Gastroesophageal sphincter (tissue), 3 donors: ENCODE results near the gene MRPL32.

Source experiments
- EP300 ChIP-seq: sonication (generic); formaldehyde crosslinking; IDR thresholded peaks from one replicate; pipeline ENCODE4 v1.6.1; 2017; ENCODE audit warnings: antibody characterized with exemption, mild to moderate bottlenecking
- POLR2A ChIP-seq, 2 donors: fragments of 450-650 bp; IDR thresholded peaks; one replicate each; pipeline ENCODE4 v1.6.1; 2017; ENCODE audit warnings: antibody characterized with exemption in 2 of 2, mild to moderate bottlenecking in 2 of 2, moderate library complexity in 1 of 2
- POLR2AphosphoS5 ChIP-seq: sonication (generic); formaldehyde crosslinking; IDR thresholded peaks from one replicate; pipeline ENCODE4 v1.6.1; 2017; ENCODE audit warnings: antibody characterized with exemption
- TF ChIP-seq, protein P1 (sequence below), 4 experiments: fragments of 200-600 bp in 2 of 4; fragments of 450-650 bp in 2 of 4; sonication (generic) in 1 of 4; IDR thresholded peaks; one replicate each; pipeline ENCODE4 v1.5.1; 2017 to 2019; ENCODE audit warnings: antibody characterized with exemption in 4 of 4, mild to moderate bottlenecking in 2 of 4, moderate library complexity in 2 of 4

- TF ChIP-seq, protein P1, sequence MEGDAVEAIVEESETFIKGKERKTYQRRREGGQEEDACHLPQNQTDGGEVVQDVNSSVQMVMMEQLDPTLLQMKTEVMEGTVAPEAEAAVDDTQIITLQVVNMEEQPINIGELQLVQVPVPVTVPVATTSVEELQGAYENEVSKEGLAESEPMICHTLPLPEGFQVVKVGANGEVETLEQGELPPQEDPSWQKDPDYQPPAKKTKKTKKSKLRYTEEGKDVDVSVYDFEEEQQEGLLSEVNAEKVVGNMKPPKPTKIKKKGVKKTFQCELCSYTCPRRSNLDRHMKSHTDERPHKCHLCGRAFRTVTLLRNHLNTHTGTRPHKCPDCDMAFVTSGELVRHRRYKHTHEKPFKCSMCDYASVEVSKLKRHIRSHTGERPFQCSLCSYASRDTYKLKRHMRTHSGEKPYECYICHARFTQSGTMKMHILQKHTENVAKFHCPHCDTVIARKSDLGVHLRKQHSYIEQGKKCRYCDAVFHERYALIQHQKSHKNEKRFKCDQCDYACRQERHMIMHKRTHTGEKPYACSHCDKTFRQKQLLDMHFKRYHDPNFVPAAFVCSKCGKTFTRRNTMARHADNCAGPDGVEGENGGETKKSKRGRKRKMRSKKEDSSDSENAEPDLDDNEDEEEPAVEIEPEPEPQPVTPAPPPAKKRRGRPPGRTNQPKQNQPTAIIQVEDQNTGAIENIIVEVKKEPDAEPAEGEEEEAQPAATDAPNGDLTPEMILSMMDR (IDR thresholded peaks at IDR 0.05), result peak in 1 of 4 experiments; percentile 11
- TF ChIP-seq POLR2AphosphoS5 (no peak), POLR2A (IDR thresholded peaks at IDR 0.05) (no peak), EP300 (no peak)
Measured at GRCh38 chr7:42886129-42886528, 46.0 kb upstream of the MRPL32 start.
